Measurements from ENCODE around the gene WASHC3. TPM values are rescaled to one million over a fixed set of nuclear protein-coding genes. Genes with fewer than 3 reads are reported as not detected.
"Not testable (repeated sequence)": the region's sequence is repeated elsewhere in the genome, so short reads cannot be mapped to it uniquely, and the experiment has no call there.

The WASHC3 gene
- total RNA-seq, 3 donors from 2014 or later: 18.8 to 24.9 (median 22.6) TPM

- Mint-ChIP-seq H3K9me3 (no peaks in the 10 kb centered on the region), H3K4me3 (no peak overlapping the region), H3K36me3 (ENCODE audit: insufficient read depth) (peaks cover 28% of the 10 kb centered on the region), H3K4me1 (ENCODE audit: low read depth) (no peaks in the 10 kb centered on the region), H3K27me3 (ENCODE audit: low read depth) (no peaks in the 10 kb centered on the region)
- no peak for ATAC-seq
- DNase-seq: no peak
These were observed 38.4 kb downstream of the WASHC3 start for GRCh38 chr12:102023343-102023930.

- peaks cover 36% of the 10 kb centered on the region for H3K36me3 Mint-ChIP-seq (ENCODE audit: insufficient read depth)
- no peaks in the 10 kb centered on the region for H3K4me1 Mint-ChIP-seq (ENCODE audit: low read depth)
- ATAC-seq (no peak), DNase-seq (no peak)
- H3K9me3 Mint-ChIP-seq: no peaks in the 10 kb centered on the region
- no peaks in the 10 kb centered on the region for H3K27me3 Mint-ChIP-seq (ENCODE audit: low read depth)
- no peak overlapping the region for H3K4me3 Mint-ChIP-seq
These were observed 39.5 kb downstream of the WASHC3 start for GRCh38 chr12:102022286-102022685.

- Mint-ChIP-seq H3K27me3 (ENCODE audit: low read depth) (no peaks in the 10 kb centered on the region), H3K4me3 (no peak overlapping the region), H3K4me1 (ENCODE audit: low read depth) (no peaks in the 10 kb centered on the region), H3K9me3 (no peaks in the 10 kb centered on the region), H3K36me3 (ENCODE audit: insufficient read depth) (peaks cover 38% of the 10 kb centered on the region)
- DNase-seq (no peak), ATAC-seq (no peak)
These were observed 40.1 kb downstream of the WASHC3 start for GRCh38 chr12:102021540-102022246.

GRCh38 chr12:102018607-102019006, 43.2 kb downstream of the WASHC3 start:
- H3K9me3 Mint-ChIP-seq; DNase-seq; H3K27me3 Mint-ChIP-seq (ENCODE audit: low read depth); H3K4me3 Mint-ChIP-seq; H3K4me1 Mint-ChIP-seq (ENCODE audit: low read depth); ATAC-seq: not testable (repeated sequence)
- peaks cover 28% of the 10 kb centered on the region for H3K36me3 Mint-ChIP-seq (ENCODE audit: insufficient read depth)

GRCh38 chr12:102016472-102016871, 45.3 kb downstream of the WASHC3 start:
- ATAC-seq (peak in 1 of 2 donors; percentile 41), DNase-seq (no peak)
- Mint-ChIP-seq H3K4me3 (no peak overlapping the region), H3K4me1 (ENCODE audit: low read depth) (peaks cover under 1% of the 10 kb centered on the region), H3K9me3 (no peaks in the 10 kb centered on the region), H3K27me3 (ENCODE audit: low read depth) (no peaks in the 10 kb centered on the region), H3K36me3 (ENCODE audit: insufficient read depth) (peaks cover 32% of the 10 kb centered on the region)

GRCh38 chr12:102010265-102010994, 51.4 kb downstream of the WASHC3 start:
- ATAC-seq (no peak), DNase-seq (no peak)
- H3K4me3 Mint-ChIP-seq: no peak overlapping the region
- peaks cover 16% of the 10 kb centered on the region for H3K36me3 Mint-ChIP-seq (ENCODE audit: insufficient read depth)
- no peaks in the 10 kb centered on the region for H3K9me3 Mint-ChIP-seq
- H3K27me3 Mint-ChIP-seq (ENCODE audit: low read depth): no peaks in the 10 kb centered on the region
- H3K4me1 Mint-ChIP-seq (ENCODE audit: low read depth): peaks cover 1% of the 10 kb centered on the region

GRCh38 chr12:102009796-102010195, 52.0 kb downstream of the WASHC3 start:
- Mint-ChIP-seq H3K9me3 (no peaks in the 10 kb centered on the region), H3K4me1 (ENCODE audit: low read depth) (peaks cover 1% of the 10 kb centered on the region), H3K36me3 (ENCODE audit: insufficient read depth) (peaks cover 16% of the 10 kb centered on the region), H3K27me3 (ENCODE audit: low read depth) (no peaks in the 10 kb centered on the region), H3K4me3 (no peak overlapping the region)
- DNase-seq (no peak), ATAC-seq (no peak)

- peaks cover 14% of the 10 kb centered on the region for H3K36me3 Mint-ChIP-seq (ENCODE audit: insufficient read depth)
- DNase-seq: no peak
- H3K27me3 Mint-ChIP-seq (ENCODE audit: low read depth): no peaks in the 10 kb centered on the region
- no peak for ATAC-seq
- H3K4me3 Mint-ChIP-seq: no peak overlapping the region
- H3K9me3 Mint-ChIP-seq: no peaks in the 10 kb centered on the region
- peaks cover 1% of the 10 kb centered on the region for H3K4me1 Mint-ChIP-seq (ENCODE audit: low read depth)
These were observed 53.1 kb downstream of the WASHC3 start for GRCh38 chr12:102008615-102009126.

- Mint-ChIP-seq H3K4me1 (ENCODE audit: low read depth) (no peaks in the 10 kb centered on the region), H3K36me3 (ENCODE audit: insufficient read depth) (peaks cover 3% of the 10 kb centered on the region), H3K27me3 (ENCODE audit: low read depth) (no peaks in the 10 kb centered on the region), H3K9me3 (no peaks in the 10 kb centered on the region), H3K4me3 (no peak overlapping the region)
- DNase-seq (no peak), ATAC-seq (no peak)
These were observed 56.5 kb downstream of the WASHC3 start for GRCh38 chr12:102005256-102005655.

GRCh38 chr12:101997102-101997501, 64.7 kb downstream of the WASHC3 start:
- H3K4me1 Mint-ChIP-seq (ENCODE audit: low read depth): no peaks in the 10 kb centered on the region
- H3K4me3 Mint-ChIP-seq: no peak overlapping the region
- no peaks in the 10 kb centered on the region for H3K9me3 Mint-ChIP-seq
- ATAC-seq: no peak
- H3K27me3 Mint-ChIP-seq (ENCODE audit: low read depth): peaks cover 19% of the 10 kb centered on the region
- H3K36me3 Mint-ChIP-seq (ENCODE audit: insufficient read depth): no peaks in the 10 kb centered on the region
- DNase-seq: no peak

GRCh38 chr12:101995684-101996083, 66.1 kb downstream of the WASHC3 start:
- peaks cover 25% of the 10 kb centered on the region for H3K27me3 Mint-ChIP-seq (ENCODE audit: low read depth)
- no peak for ATAC-seq

GRCh38 chr12:101992091-101992490, 69.7 kb downstream of the WASHC3 start:
- Mint-ChIP-seq H3K9me3 (no peaks in the 10 kb centered on the region), H3K4me3 (no peak overlapping the region), H3K36me3 (ENCODE audit: insufficient read depth) (no peaks in the 10 kb centered on the region), H3K4me1 (ENCODE audit: low read depth) (no peaks in the 10 kb centered on the region), H3K27me3 (ENCODE audit: low read depth) (peaks cover 22% of the 10 kb centered on the region)
- ATAC-seq: no peak
- DNase-seq: no peak

More at GRCh38 chr12:101995684-101996083, 66.1 kb downstream of the WASHC3 start:
- Mint-ChIP-seq H3K4me1 (ENCODE audit: low read depth) (no peaks in the 10 kb centered on the region), H3K36me3 (ENCODE audit: insufficient read depth) (no peaks in the 10 kb centered on the region), H3K4me3 (no peak overlapping the region), H3K9me3 (no peaks in the 10 kb centered on the region)
- DNase-seq: no peak

GRCh38 chr12:101982307-101982706, 79.5 kb downstream of the WASHC3 start:
- Mint-ChIP-seq H3K4me3 (no peak overlapping the region), H3K27me3 (ENCODE audit: low read depth) (peaks cover 6% of the 10 kb centered on the region), H3K4me1 (ENCODE audit: low read depth) (no peaks in the 10 kb centered on the region), H3K36me3 (ENCODE audit: insufficient read depth) (no peaks in the 10 kb centered on the region), H3K9me3 (no peaks in the 10 kb centered on the region)
- ATAC-seq (no peak), DNase-seq (no peak)

- H3K9me3 Mint-ChIP-seq: no peaks in the 10 kb centered on the region
- H3K4me1 Mint-ChIP-seq (ENCODE audit: low read depth): no peaks in the 10 kb centered on the region
- DNase-seq (no peak), ATAC-seq (no peak)
- H3K4me3 Mint-ChIP-seq: no peak overlapping the region
- H3K27me3 Mint-ChIP-seq (ENCODE audit: low read depth): peaks cover 6% of the 10 kb centered on the region
- no peaks in the 10 kb centered on the region for H3K36me3 Mint-ChIP-seq (ENCODE audit: insufficient read depth)
These were observed 79.9 kb downstream of the WASHC3 start for GRCh38 chr12:101981868-101982267.
